ENCODE data around the gene ENOX1.

Gene ENOX1

DNA sequence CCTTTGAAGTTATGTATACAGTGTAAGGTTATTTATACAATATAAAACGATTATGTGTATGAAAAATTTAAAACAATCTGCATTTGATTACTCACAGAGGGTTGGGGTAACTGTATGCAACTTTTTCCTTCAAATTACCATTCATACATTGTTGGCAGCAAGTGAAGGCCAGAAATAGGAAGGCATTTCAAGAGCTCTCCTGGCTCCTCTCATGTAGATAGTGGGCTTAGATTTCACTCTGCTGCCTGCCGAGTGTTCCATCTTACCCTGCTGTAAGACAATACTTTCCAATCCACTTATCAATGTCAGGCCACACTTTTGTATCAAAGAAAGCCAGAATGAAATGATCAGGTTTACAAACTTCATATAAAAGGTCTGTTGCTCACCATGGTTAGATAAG, 518.1 kb downstream of the ENOX1 start:
- DNase-seq = no peak

DNA sequence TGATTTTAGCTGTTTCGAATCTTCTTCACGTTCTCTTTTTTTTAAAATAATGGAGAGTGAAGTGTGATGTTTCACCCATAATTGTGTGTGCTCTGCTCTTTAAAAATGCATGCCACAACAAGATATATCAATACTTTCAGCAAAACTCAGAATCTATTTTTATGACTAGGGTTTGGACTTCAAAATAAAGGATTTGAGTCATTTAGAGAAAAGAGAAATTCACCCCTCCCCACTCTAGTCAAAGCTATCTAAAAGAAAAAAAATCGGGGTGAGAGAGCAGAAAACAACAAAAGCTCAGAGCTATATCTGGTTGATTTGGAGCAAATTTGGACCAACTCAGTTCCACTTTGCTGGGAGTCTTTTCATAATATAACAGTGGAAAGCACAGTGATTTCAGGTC, 518.9 kb downstream of the ENOX1 start:
- no peak for DNase-seq

DNA sequence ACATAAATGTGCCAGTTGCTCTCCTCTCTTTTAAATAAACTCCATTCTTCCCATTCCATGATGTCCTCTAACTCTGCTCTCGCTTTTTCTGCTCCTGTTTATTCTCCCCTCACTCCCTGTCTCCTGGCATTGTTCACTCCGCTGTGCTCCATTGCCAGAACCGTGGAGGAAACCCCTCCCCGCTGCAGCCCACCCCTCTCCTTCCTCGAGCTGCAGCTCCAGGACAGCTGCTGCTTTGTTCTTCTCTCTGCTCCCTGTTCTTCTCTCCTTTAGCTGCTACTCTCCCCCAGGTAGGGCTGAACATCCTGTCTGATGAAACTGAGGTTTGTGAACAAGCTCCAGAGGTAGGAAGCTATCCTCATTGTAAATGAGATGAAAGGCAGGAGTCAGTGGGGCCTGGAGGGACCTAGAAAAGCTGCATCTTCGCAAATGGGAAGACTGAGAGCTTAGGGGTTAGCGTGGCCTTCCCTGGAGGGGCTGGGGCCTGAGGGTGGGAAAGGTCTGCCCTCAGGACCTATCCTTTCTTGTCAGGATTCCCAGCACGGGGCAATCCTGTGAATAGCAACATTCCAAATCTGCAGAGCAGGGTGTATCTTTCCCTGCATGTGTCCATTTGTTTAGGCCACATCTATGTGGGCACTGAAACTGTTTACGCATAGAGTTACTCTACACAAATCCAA, 519.7 kb downstream of the ENOX1 start:
- DNase-seq = no peak

DNA sequence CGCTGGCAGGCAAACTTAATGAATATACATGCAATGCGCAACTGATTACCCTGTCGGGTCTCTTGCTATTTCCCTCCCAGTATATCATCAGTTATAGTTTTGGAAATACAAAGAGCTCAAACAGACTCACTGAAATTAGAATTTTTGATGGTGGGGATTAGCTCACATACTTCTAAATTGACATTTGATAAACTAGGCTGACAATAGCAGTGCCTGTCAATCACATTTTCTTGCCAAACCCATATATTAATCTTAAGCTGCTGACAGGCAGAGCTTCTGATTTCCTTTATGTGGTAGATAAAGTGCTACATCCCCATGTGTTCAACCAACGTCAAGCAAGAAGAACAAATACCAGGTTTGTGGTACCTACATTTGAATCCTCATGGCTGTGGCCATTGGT, 521.7 kb downstream of the ENOX1 start:
- DNase-seq = no peak

DNA sequence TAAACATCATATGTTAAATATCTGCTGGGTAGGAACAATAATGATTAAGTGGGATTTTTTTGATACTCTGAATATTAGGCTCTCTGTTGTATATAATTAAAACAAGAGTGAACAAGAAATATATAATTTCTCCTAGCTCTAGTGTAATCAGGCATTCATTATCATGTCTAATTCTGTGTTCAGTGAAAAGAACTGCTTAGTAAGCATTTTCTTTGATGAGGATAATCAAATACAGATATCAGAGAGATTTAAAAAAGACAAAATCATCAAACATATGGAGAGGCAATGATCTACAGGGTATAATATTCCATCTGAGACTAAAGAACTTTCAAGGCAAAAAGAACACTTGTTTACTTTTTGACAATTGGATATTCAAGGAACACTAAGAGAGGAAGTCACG, 522.3 kb downstream of the ENOX1 start:
- DNase-seq = no peak

DNA sequence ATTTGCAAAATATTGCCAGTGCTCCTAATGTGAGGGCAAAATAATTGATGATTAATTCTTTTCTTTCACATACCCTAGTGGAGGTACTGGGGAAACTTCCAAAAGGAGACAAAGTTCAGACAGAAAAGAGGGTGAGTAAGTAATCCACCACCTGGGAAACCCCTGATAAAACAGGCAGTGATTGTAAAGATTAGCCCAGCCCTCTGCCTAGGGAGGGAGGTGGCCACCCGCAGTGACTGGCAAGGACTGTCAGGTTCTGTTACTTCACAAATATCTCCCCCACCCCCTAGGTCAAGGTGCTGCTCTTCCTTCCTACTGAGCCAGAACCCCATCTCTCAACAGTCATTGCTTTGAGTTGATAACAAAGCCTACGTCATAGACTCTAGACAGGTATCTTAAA, 523.7 kb downstream of the ENOX1 start:
- DNase-seq = no peak

DNA sequence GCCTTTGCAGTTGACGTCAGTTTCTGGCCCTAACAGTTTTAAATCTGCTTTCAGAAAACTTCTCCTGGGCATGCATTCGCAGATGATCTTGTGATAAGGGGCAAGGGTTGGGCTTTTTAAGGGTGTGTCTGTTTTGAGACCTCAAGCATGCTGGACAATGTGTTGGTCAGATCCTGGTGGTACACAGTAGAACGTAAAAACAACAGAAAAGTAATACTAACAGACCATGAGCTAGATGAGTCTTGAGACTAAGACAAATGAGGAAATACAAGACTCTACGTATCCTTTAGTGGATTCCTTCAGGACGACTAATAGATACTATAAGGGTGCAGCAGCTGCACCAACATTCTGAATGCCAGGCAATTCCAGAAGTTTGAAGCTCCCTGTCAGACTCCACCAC, 525.8 kb downstream of the ENOX1 start:
- DNase-seq = no peak

DNA sequence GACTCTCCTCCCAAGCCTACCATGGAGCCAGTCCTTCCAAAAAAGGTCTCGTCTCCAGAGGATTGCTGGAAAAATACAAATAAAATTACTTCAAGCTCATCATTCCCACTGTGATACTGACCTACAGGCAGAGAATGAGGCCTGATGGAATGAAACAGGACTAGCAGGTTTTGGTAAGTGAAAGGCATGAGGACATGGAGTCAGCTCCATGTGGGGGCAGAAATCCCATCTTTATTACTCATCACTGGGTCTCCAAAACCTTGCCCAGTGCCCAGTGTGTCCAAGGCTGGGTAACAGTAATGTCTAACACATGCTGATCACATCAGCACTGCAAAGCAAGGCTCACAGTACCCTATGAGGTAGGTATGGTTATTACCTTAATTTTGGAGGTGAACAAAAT, 528.0 kb downstream of the ENOX1 start:
- no peak for DNase-seq

DNA sequence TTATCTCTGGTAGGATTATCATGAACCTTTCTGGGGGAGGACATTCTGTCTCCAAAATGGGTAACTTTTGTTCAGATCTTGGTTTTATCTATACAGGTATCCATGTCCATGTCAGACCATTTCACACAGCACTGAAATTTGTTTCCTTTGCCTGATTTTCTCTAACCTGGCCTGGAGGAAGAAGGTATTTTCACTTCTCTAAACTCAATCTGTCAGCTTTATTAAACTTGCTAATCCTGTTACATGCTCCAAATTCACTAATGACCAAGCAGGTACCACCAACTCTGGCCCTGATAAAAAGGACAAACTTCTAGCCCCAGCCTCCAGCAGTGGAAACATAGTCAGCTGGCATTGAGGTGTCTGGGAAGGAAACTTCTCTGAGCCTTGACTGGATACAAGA, 529.0 kb downstream of the ENOX1 start:
- no peak for DNase-seq

DNA sequence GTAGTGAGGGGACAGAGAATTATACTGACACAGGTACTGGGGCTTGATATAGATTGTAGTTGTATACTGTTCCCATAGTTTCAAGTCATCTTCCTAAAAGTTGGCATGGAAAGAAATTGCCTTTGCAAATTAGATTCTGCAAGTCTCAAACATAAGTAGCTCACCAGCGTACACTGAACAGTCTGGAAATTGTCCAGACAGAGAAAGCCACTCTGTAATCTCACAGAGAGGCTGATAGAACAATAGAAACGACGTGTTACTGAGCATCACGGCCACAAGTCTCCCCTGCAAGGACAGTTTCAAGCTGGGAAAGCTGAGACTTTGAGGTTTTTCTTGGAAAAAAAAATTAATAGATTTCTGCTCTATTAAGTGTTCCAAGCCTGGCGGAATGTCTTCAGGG, 534.8 kb downstream of the ENOX1 start:
- DNase-seq = no peak

DNA sequence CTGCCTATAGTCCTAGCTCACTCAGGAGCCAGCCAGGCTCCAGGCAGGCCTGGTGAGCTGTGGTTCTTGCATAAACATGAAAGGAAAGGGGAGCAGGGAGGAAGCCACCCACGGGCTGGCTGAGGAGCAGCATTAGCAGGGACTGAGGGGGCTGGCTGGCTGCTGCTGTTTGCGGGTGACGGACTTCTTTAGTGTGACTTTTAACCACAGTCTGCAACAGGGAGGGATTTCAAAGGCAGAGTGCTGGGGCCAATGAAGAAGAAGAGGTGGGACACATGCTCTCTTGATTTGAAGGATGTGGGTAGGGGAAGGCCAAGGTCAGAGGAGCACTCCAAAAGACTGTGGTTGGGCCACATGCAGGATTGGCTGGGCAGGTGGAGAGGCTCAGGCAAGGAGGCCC, 540.4 kb downstream of the ENOX1 start:
- DNase-seq = no peak

DNA sequence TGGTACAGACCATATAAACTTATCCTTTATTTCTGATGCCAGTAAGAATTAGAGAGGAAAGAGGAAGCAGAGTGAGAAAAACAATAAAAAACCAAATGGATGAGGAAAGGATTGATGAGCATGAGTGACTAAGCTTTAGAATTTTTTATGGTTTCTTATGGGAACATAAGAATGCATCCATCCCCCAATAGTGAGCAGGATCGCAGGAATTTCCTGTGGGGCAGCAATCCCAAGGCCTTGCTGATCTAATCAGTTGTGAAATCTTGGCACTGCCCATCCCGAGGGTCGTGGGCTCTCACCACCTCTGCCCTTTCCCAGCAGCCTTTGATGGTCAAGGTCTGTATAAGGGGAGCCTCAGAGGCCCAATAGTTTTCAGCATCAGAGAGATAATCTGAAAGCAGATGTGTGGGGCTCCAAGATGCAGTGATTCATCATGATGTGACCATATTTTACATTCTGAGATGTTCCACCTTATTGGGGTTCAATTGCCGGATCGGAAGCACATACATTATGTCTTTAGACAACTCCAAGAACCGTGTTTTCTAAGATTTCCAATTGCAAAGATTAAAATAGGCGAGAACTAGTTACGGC, 541.3 kb downstream of the ENOX1 start:
- DNase-seq = no peak

DNA sequence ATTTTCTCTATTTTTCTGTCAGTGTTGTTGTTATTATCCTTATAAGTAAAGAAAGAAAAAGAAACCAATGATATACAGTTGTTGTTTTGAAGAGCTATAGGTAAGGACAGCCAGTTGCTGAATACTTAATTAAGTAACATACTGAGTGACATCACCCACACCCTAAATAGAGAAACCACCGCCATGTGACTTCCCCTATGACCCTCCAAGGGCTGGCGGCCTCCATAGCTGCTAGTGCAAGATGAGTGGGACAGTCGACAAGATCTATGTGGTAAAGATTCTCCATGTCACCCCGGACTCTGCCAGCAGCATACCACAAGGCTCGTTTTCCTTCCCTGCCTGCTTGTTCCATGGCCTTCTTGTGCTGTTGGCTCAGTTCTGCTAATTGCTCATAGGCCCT, 542.3 kb downstream of the ENOX1 start:
- DNase-seq = no peak

DNA sequence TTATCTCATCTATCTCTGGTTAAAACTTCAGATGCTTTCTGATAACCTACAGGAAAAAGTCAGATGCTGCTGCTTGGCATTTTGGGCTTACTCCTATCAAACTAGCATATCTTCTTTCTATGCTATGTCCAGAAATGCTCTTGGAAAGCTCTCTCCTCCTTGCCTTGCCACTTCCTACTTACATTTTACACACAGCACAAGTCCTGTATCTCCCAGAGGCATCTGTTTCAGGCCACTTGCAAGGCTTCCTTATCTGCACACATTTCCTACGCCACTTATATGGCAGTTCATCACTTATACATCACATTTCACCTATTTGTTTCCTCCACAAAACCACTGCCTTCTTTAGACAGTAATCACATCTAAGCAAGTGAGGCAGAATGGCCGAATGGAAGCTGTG, 543.1 kb downstream of the ENOX1 start:
- DNase-seq = no peak

DNA sequence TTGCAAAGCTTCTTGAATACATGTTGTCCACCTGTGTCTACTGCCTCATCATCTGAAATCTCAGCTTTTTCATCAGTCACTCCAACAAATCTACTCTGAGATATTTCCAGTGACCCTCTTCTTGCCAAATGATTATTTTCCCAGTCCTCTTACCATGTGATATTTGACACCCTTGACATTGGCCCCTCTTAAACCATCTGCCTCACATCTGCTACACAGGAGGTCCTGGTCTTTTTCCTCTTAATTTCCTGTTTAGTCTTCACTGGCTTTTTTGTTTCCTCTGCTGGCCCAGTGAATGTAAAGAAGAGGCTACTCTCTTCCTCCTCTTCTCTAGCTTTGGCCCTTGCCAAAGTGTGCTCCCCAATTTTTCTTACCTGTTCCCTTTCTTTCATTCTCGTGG, 544.7 kb downstream of the ENOX1 start:
- no peak for DNase-seq

DNA sequence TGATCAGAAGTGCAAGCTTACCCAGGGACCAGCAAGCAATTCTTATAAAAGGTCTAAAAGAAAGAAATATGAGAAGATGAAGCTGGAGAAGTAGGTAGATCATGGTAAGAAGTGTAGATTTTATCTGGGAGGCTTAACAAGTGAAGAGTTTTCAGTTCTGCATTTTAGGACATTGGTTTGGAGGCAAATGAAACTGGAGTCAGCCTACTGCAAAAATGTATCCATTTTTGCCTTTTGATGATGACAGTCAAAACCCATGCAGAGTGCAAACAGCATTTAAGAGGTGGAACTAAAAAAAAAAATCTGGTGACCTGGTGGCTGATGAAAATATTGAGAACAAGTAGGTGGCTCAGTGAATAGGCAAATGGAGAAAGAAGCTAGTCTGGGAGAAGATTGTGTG, 546.5 kb downstream of the ENOX1 start:
- DNase-seq = no peak

DNA sequence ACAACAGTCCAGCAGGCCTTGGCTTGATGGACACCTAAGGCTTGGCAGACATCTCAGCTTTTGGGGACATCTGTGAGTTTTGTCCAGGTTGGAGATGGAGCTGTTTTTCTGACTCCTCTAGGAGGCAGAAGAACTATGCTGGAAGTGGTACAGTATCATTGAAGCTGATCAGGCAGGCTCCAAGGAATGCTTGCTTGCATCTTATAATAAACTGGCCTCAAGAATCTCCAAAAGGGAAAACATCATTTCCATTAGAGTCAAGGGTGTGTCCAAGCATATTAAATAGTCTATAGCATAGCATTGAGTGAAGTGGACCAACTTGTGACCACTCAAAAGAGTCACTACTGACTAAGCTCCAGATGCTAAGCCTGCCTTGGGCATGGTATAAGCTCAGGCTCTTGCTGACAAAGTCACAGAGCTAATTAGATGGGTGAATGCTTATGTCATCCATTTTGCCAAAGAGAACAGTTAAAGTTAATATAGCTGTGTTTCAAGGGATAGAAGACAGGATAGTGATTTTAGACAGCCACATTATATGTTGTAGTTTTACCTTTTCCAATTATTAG, 547.4 kb downstream of the ENOX1 start:
- DNase-seq = no peak

DNA sequence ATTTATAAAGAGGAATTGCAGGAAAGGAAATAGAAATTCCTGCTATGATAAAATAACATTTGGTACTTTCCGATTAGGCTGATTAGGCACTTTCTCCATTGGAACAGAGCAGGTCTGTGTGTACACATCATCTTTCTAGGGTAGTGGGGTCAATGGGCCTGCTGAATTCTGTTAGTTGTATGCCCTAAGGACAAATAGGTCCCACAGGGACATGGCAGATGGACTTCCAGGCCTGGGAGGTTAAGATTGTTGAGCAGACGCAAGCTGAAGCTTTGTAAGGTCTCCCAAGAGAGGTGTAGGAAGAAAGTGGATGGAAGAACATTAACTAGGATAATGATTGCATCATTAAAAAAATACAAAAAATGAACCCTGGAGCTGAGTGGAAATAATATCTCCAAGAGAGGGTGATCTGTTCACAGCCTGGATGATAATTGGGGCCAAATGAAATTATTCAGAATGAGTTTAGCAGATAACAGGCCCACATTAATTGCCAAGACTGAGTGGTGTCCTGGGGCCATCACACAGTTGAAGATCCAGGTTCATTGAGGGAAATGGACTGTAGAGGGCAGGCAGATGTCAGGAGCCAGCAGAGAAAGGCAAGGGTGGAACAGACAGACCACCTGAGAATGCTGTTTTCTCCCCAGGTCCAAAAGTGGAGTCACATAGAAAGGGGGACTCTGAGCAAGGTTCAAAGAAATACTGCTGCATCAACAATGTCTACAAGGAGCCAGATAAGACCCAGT, 548.3 kb downstream of the ENOX1 start:
- DNase-seq = no peak

DNA sequence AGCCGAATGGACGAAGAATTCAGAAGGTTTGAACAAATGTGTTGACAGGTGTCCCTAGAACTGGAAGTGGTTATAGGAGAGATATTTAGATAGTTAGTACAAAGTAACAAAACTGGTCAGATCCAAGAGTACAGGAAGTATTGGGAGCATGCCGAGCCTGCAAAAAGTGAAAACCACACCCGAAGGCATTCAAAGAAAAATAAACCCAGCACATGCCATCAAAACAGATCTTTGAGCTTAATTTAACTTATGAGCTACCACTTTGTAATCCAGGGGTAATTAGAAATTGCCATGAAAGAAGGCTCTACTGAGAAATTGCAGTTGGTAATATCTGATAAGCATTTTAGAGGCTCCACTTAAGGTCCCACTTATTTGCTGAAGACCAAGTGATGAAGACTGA, 549.2 kb downstream of the ENOX1 start:
- DNase-seq = no peak

DNA sequence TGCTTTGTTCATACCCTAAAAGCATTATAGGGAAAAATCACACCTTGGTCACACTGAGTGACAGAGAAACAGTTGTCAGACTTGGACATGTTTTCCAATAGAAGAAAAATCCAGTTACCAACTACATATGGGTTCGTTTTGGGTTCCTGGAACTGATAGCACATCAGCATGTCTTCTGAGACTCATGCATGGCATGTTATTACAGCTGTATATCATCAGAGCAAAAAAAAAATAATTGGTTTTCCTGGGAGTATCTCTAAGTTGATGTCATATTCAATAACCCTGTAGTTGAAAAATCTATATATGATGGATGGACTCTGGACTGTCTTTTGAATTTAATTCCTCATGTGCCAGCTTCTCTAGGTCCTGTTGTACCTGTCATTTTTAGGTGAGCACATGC, 551.7 kb downstream of the ENOX1 start:
- no peak for DNase-seq

DNA sequence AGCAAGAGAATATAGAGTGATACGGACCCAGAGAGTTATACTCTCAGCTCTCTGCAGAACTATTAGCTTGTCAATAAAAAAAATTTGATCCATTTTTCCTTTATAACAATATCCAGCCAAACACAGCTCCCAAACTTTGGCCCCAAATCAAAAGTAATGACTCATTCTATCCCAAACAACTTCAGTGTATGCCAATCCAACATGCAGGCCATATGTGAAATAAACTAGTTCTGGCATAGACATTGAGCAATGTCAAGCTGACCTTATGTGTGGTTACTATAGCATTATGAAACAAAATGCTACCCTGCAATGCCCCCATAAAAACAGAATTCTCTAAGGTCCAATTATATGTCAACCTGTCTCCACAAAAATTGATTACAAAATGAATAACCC, 553.9 kb downstream of the ENOX1 start:
- DNase-seq = no peak

DNA sequence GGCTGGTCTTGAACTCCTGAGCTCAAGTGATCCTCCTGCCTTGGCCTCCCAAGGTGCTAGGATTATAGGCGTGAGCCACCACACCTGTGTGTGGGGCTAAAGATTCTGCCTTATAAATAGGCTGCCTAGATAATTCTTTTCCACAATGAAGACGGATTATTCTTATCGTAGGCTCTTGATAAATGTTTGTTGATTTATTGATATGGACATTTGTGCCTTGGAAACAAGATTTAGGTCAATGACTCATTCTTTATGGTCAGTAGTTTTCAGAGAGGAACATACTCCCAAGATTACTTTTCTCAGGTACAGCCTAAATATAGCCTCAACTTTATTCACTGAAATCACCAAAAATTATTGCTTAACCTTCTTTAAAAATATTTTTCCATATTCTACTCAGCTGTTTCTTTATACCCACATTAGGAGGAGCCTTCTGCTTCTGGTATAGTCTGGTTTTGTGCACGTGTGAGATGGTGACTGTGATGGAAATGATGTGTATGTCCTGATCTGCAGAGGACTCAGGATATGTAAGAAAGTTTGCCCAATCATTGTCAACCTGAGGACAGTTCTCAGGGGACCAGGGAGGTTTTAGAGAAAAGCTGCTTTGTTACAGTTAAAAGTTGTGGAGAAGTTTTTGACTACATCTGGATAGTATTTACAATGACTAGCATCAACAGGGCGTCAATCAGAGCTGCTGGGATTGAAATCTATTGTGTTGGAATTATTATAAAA, 554.5 kb downstream of the ENOX1 start:
- DNase-seq = no peak

DNA sequence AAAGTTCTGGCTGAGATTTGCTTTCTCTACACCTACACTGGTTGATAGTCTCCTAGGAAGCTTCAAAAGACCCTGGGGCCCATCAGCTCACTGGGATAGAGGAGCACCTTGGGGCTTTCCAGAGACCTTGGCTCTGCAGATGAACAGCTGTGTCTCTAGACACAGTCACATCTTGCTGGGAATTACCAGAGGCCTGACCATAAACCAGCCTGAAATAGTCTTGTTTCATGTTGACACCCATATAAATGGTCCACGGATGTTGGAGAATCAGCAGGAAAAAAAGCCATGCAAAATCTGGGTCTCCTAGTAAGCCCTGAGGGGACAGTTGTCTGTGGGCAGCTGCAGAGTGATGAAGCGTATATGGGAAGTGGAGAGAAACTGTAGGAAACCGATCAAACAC, 555.8 kb downstream of the ENOX1 start:
- no peak for DNase-seq

DNA sequence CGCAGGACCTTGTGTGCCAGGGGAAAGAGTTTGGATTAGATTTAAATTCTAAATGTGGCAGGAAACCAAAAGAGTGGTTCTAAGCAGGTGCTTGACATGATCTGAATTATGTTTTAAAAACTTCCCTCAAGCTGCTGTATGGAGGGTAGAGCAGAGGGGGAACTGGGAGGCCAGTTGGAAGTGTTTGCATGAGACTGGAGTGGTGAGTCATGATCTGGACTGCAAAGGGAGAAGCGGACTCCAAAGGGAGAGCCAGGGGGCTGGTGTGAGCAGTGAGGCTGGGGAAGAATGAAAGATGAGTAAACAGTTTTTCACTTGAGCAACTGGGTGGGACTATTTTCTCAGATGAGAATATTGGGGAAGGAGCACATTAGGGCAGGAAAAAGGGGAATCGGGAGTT, 557.3 kb downstream of the ENOX1 start:
- DNase-seq = no peak
